MM.1S (cell line): ENCODE data around the gene RGR.

ENCODE experiments used
- CTCF ChIP-seq: fragments of 300-600 bp; sonication (generic); IDR thresholded peaks from 2 replicates; pipeline ENCODE4 v1.5.1; 2016; ENCODE audit warnings: antibody characterized with exemption, low read length, mixed read lengths
- EZH2 ChIP-seq: fragments of 300-600 bp; sonication (generic); optimal IDR thresholded peaks from 2 replicates; pipeline ENCODE3; 2017; ENCODE audit warnings: low read depth, mild to moderate bottlenecking, antibody characterized with exemption, low read length, mixed read lengths
- EZH2phosphoT487 ChIP-seq: fragments of 300-600 bp; sonication (generic); IDR thresholded peaks from 2 replicates; pipeline ENCODE4 v1.6.1; 2018; ENCODE audit warnings: antibody characterized with exemption, low read length

- TF ChIP-seq CTCF: no peak
- TF ChIP-seq EZH2phosphoT487: no peak
- TF ChIP-seq EZH2: no peak
Observed at GRCh38 chr10:84269773-84270172, 24.9 kb downstream of the RGR start.
